Astrocyte of the cerebellum (primary cell): ENCODE measurements around the gene MSL1.

Experiments
- DNase-seq: peaks from one replicate; pipeline ENCODE4 v3.0.0-alpha.2; 2011; ENCODE audit warnings: low read depth
- H3K4me3 ChIP-seq: 2 replicates; pipeline ENCODE4 v1.5.1; 2011; ENCODE audit warnings: mild to moderate bottlenecking, low read depth, low read length, moderate library complexity
- CTCF ChIP-seq: IDR thresholded peaks from 2 replicates; pipeline ENCODE4 v1.5.1; 2012; ENCODE audit warnings: low read length, low read depth, moderate library complexity, mild to moderate bottlenecking; ENCODE audit errors: missing control alignments
- in situ Hi-C: cut with HindIII; loops from 2 replicates; pipeline ENCODE4 v1.10.0; 2017; ENCODE audit warnings: low sequenced_read_pairs

MSL1 gene

DNA sequence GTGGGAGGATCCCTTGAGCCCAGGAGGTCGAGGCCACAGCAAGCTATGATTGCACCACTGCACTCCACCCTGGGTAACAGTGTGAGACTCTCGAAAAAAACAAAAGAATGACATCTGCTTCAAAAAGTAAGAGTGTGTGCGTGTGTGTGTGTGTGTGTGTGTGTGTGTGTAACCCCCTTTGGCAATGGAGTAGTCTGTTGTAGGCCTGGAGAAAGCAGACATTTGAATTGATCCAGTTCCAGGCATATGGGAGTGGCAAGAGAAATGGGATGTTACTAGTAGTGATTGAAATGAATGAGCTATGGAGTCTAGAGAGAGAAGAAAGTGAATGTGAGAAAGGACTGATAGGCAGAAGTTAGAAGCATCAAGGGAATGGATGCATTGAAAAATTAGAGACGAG, 28.5 kb downstream of the MSL1 start:
- TF ChIP-seq CTCF: no peak
- no peak overlapping the region for H3K4me3 ChIP-seq
- in situ Hi-C loops: no loop called here
- DNase-seq: no peak

DNA sequence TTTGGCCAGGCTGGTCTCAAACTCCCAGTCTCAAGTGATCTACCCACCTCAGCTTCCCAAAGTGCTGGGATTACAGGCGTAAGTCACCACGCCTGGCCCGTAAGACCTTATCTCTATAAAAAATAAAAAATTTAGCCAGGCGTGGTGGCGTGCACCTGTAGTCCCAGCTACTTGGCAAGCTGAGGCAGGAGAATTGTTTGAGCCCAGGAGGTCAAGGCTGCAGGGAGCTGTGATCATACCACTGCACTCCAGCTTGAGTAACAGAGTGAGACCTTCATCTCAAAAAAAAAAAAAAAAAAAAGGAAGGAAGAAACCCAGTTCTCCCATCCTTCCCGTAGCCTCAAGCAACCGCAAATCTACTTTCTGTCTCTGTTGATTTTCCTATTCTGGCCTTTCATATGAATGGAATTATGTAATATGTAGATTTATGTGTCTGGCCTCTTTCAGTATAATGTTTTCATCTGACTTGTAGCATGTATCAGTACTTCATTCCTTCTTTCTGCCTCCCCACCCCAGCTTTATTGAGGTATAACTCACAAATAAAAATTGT, 29.7 kb downstream of the MSL1 start:
- in situ Hi-C loops: no loop called here
- no peak for DNase-seq
- no peak for TF ChIP-seq CTCF
- no peak overlapping the region for H3K4me3 ChIP-seq

GRCh38 chr17:40153603-40154236, 31.9 kb downstream of the MSL1 start:
- no peak for TF ChIP-seq CTCF
- H3K4me3 ChIP-seq: no peak overlapping the region
- DNase-seq: no peak
- in situ Hi-C loops: no loop called here

GRCh38 chr17:40157973-40158372, 36.2 kb downstream of the MSL1 start:
- DNase-seq: no peak
- TF ChIP-seq CTCF: no peak
- in situ Hi-C loops: no loop called here
- no peak overlapping the region for H3K4me3 ChIP-seq

- TF ChIP-seq CTCF: no peak
- DNase-seq: no peak
- no peak overlapping the region for H3K4me3 ChIP-seq
- in situ Hi-C loops: no loop called here
These were observed 36.8 kb downstream of the MSL1 start for GRCh38 chr17:40158438-40159013.

- no peak overlapping the region for H3K4me3 ChIP-seq
- no peak for TF ChIP-seq CTCF
- DNase-seq: no peak
- in situ Hi-C loops: no loop called here
These were observed 37.7 kb downstream of the MSL1 start for GRCh38 chr17:40159456-40159855.
